ENCODE measurements around the gene TP63. TPM values are rescaled to one million over a fixed set of nuclear protein-coding genes. Genes with fewer than 3 reads are reported as not detected.

The TP63 gene
- total and polyA plus RNA-seq, 2 experiments from 2014 or later, result not detected

DNA sequence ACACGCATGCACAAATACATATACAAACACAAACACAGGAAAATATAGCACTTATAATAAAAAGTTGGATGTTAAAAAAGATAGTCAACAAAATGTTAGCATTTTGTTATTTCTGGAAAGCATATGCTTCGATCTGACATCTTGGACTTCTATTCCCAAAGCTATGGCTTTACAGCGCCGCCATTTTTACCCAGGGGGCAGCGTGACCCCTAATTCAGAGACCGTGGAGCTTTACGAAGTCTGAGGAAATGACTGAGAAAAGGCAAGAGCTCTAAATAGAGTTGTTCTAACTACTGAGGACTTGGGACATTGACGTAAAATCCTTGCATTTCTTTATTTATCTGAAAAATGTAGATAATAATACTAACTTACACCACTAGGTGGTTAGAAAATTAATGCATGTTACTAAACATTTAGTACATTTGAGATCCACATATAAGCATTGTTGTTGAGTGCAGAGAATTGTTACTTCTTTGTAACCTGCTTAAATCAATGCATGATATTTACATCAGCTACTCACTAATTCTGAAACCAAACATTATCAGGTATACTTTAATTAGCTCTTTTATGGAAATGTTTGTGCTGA, 155.4 kb downstream of the TP63 start:
- H3K9me2 ChIP-seq (ENCODE audit: insufficient read depth), result no peaks in the 10 kb centered on the region
- H3K79me2 ChIP-seq (replicated peaks; ENCODE audit: insufficient read depth), result no peaks in the 10 kb centered on the region
- no peak overlapping the region for H2AFZ ChIP-seq
- H3K4me3 Mint-ChIP-seq, result no peak overlapping the region
- no peaks in the 10 kb centered on the region for H3F3A ChIP-seq (replicated peaks; ENCODE audit: low read depth)
- no peaks in the 10 kb centered on the region for H4K20me1 ChIP-seq (replicated peaks; ENCODE audit: insufficient read depth)
- DNase-seq (ENCODE audit: low spot score) (peak; percentile 53), ATAC-seq (peak; percentile 29; the same call in 1 of the 3 replicates)
- no peak overlapping the region for H3K4me2 ChIP-seq
- peaks cover 4% of the 10 kb centered on the region; the same call in 1 of the 2 replicates for H3K27me3 ChIP-seq (ENCODE audit: insufficient read depth)
- H3K4me1 ChIP-seq (ENCODE audit: insufficient read depth), result peaks cover 4% of the 10 kb centered on the region; the same call in 1 of the 2 replicates
- H3K4me3 ChIP-seq, result no peak overlapping the region
- peaks cover 11% of the 10 kb centered on the region; the same call in 2 of the 3 replicates for H3K4me1 Mint-ChIP-seq
- no peaks in the 10 kb centered on the region for H3K9me3 Mint-ChIP-seq
- no peaks in the 10 kb centered on the region for H3K36me3 Mint-ChIP-seq (ENCODE audit: low read depth)
- no peaks in the 10 kb centered on the region for H3K36me3 ChIP-seq (ENCODE audit: insufficient read depth)
- TF ChIP-seq, protein P1, sequence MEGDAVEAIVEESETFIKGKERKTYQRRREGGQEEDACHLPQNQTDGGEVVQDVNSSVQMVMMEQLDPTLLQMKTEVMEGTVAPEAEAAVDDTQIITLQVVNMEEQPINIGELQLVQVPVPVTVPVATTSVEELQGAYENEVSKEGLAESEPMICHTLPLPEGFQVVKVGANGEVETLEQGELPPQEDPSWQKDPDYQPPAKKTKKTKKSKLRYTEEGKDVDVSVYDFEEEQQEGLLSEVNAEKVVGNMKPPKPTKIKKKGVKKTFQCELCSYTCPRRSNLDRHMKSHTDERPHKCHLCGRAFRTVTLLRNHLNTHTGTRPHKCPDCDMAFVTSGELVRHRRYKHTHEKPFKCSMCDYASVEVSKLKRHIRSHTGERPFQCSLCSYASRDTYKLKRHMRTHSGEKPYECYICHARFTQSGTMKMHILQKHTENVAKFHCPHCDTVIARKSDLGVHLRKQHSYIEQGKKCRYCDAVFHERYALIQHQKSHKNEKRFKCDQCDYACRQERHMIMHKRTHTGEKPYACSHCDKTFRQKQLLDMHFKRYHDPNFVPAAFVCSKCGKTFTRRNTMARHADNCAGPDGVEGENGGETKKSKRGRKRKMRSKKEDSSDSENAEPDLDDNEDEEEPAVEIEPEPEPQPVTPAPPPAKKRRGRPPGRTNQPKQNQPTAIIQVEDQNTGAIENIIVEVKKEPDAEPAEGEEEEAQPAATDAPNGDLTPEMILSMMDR (conservative IDR thresholded peaks at IDR 0.05; ENCODE audit: low read depth in 2 of 2), result peak; percentile 44 to 57
- TF ChIP-seq CREB1 (CRISPR knock-in tag; IDR thresholded peaks at IDR 0.05; ENCODE audit: low read depth), result no peak
- no peak overlapping the region for H3K27ac ChIP-seq (ENCODE audit: low read depth)
- H3K27ac Mint-ChIP-seq, result no peak overlapping the region
- no peaks in the 10 kb centered on the region for H3K27me3 Mint-ChIP-seq (ENCODE audit: insufficient read depth, low read depth, poor library complexity)

DNA sequence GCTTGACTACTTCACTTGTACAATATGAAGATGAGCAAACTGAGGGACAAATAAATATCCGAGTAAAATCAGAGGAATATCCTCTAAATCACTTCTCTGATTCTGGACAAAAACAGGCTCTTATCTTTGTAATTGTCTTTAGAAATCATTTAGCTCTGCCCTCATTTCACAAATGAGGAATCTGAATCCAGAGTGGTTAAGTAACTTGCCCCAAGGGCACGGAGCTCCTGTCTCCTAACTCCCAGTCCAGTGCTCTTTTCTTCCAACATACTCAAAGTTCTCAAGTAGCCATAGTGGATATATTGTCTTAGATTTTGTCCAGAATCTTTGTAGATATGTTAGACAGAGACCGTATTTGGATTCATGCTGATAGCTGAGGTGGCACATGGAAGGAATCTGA, 156.0 kb downstream of the TP63 start:
- Histone ChIP-seq H3K27ac (ENCODE audit: low read depth) (no peak overlapping the region), H3K36me3 (ENCODE audit: insufficient read depth) (no peaks in the 10 kb centered on the region), H4K20me1 (replicated peaks; ENCODE audit: insufficient read depth) (no peaks in the 10 kb centered on the region), H3K4me2 (no peak overlapping the region), H3F3A (replicated peaks; ENCODE audit: low read depth) (no peaks in the 10 kb centered on the region), H3K79me2 (replicated peaks; ENCODE audit: insufficient read depth) (no peaks in the 10 kb centered on the region), H3K4me1 (ENCODE audit: insufficient read depth) (no peaks in the 10 kb centered on the region), H3K4me3 (no peak overlapping the region), H3K9me2 (ENCODE audit: insufficient read depth) (no peaks in the 10 kb centered on the region), H3K27me3 (ENCODE audit: insufficient read depth) (no peaks in the 10 kb centered on the region), H2AFZ (no peak overlapping the region)
- Mint-ChIP-seq H3K9me3 (no peaks in the 10 kb centered on the region), H3K4me3 (no peak overlapping the region), H3K4me1 (peaks cover 10% of the 10 kb centered on the region; the same call in 2 of the 3 replicates), H3K27ac (no peak overlapping the region), H3K36me3 (ENCODE audit: low read depth) (no peaks in the 10 kb centered on the region), H3K27me3 (ENCODE audit: insufficient read depth, low read depth, poor library complexity) (no peaks in the 10 kb centered on the region)
- TF ChIP-seq, protein P2, sequence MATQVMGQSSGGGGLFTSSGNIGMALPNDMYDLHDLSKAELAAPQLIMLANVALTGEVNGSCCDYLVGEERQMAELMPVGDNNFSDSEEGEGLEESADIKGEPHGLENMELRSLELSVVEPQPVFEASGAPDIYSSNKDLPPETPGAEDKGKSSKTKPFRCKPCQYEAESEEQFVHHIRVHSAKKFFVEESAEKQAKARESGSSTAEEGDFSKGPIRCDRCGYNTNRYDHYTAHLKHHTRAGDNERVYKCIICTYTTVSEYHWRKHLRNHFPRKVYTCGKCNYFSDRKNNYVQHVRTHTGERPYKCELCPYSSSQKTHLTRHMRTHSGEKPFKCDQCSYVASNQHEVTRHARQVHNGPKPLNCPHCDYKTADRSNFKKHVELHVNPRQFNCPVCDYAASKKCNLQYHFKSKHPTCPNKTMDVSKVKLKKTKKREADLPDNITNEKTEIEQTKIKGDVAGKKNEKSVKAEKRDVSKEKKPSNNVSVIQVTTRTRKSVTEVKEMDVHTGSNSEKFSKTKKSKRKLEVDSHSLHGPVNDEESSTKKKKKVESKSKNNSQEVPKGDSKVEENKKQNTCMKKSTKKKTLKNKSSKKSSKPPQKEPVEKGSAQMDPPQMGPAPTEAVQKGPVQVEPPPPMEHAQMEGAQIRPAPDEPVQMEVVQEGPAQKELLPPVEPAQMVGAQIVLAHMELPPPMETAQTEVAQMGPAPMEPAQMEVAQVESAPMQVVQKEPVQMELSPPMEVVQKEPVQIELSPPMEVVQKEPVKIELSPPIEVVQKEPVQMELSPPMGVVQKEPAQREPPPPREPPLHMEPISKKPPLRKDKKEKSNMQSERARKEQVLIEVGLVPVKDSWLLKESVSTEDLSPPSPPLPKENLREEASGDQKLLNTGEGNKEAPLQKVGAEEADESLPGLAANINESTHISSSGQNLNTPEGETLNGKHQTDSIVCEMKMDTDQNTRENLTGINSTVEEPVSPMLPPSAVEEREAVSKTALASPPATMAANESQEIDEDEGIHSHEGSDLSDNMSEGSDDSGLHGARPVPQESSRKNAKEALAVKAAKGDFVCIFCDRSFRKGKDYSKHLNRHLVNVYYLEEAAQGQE (IDR thresholded peaks at IDR 0.05; ENCODE audit: unreplicated experiment), result no peak
- TF ChIP-seq, protein P3, sequence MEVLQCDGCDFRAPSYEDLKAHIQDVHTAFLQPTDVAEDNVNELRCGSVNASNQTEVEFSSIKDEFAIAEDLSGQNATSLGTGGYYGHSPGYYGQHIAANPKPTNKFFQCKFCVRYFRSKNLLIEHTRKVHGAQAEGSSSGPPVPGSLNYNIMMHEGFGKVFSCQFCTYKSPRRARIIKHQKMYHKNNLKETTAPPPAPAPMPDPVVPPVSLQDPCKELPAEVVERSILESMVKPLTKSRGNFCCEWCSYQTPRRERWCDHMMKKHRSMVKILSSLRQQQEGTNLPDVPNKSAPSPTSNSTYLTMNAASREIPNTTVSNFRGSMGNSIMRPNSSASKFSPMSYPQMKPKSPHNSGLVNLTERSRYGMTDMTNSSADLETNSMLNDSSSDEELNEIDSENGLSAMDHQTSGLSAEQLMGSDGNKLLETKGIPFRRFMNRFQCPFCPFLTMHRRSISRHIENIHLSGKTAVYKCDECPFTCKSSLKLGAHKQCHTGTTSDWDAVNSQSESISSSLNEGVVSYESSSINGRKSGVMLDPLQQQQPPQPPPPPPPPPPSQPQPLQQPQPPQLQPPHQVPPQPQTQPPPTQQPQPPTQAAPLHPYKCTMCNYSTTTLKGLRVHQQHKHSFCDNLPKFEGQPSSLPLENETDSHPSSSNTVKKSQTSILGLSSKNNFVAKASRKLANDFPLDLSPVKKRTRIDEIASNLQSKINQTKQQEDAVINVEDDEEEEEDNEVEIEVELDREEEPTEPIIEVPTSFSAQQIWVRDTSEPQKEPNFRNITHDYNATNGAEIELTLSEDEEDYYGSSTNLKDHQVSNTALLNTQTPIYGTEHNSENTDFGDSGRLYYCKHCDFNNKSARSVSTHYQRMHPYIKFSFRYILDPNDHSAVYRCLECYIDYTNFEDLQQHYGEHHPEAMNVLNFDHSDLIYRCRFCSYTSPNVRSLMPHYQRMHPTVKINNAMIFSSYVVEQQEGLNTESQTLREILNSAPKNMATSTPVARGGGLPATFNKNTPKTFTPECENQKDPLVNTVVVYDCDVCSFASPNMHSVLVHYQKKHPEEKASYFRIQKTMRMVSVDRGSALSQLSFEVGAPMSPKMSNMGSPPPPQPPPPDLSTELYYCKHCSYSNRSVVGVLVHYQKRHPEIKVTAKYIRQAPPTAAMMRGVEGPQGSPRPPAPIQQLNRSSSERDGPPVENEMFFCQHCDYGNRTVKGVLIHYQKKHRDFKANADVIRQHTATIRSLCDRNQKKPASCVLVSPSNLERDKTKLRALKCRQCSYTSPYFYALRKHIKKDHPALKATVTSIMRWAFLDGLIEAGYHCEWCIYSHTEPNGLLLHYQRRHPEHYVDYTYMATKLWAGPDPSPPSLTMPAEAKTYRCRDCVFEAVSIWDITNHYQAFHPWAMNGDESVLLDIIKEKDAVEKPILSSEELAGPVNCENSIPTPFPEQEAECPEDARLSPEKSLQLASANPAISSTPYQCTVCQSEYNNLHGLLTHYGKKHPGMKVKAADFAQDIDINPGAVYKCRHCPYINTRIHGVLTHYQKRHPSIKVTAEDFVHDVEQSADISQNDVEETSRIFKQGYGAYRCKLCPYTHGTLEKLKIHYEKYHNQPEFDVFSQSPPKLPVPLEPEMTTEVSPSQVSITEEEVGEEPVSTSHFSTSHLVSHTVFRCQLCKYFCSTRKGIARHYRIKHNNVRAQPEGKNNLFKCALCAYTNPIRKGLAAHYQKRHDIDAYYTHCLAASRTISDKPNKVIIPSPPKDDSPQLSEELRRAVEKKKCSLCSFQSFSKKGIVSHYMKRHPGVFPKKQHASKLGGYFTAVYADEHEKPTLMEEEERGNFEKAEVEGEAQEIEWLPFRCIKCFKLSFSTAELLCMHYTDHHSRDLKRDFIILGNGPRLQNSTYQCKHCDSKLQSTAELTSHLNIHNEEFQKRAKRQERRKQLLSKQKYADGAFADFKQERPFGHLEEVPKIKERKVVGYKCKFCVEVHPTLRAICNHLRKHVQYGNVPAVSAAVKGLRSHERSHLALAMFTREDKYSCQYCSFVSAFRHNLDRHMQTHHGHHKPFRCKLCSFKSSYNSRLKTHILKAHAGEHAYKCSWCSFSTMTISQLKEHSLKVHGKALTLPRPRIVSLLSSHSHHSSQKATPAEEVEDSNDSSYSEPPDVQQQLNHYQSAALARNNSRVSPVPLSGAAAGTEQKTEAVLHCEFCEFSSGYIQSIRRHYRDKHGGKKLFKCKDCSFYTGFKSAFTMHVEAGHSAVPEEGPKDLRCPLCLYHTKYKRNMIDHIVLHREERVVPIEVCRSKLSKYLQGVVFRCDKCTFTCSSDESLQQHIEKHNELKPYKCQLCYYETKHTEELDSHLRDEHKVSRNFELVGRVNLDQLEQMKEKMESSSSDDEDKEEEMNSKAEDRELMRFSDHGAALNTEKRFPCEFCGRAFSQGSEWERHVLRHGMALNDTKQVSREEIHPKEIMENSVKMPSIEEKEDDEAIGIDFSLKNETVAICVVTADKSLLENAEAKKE (CRISPR knock-in tag; IDR thresholded peaks at IDR 0.05), result no peak
- TF ChIP-seq STAT1 (IDR thresholded peaks at IDR 0.05; ENCODE audit: unreplicated experiment) (no peak), POLR2AphosphoS5 (IDR thresholded peaks at IDR 0.05; ENCODE audit: low read depth) (no peak), NANOG (IDR thresholded peaks at IDR 0.05; ENCODE audit: borderline replicate concordance) (no peak), CREB1 (CRISPR knock-in tag; IDR thresholded peaks at IDR 0.05; ENCODE audit: low read depth) (no peak), ZNF331 (CRISPR knock-in tag; IDR thresholded peaks at IDR 0.05; ENCODE audit: low read depth) (no peak)
- ATAC-seq, result no peak
- no peak for DNase-seq (ENCODE audit: low spot score)

Measured in GM23338 (cell line).